Activated CD8-positive, alpha-beta memory T cell treated with anti-CD3 and anti-CD28 coated beads, Interleukin-2, amount 50 U/mL, for 1 hour (primary cell): ENCODE data around the gene ASAP3.

Experiments
- DNase-seq: peaks from one replicate; pipeline ENCODE4 v3.0.0-alpha.2; 2020; ENCODE audit errors: extremely low read depth

Gene ASAP3

DNA sequence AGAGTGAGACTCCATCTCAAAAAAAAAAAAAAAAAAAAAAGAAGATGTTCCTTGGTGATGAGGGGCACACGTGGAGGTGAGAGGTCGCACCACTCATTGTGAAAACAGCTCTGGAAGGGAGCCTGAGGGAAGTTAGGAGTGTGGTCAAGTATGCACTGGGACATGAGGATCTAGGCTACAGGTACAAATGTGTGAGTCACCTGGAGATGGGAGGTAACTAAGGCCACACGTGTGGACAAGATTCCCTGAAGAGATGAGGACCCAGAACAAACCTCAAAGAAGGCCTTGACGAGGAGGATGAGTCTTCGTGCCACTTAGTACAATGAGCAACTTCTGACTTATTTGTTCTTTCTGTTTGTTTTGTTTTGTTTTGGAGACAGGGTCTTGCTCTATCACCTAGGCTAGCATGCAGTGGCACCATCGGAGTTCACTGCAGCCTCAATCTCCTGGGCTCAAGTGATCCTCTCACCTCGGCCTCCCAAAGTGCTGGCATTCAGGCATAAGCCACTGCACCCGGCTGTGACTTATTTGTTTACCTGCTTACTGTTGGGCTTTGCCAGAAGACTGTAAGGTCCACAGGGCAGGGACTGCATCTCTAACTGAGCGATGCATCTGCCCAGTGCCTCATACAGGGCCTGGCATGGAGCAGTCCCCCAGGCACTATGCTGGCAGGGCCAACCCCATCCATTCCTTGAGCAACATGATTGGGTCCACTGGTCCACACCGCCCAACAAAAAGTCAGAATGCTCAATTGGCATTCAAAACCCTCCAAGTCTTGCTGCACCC lies 6.4 kb downstream of the ASAP3 start:
- DNase-seq, result no peak

DNA sequence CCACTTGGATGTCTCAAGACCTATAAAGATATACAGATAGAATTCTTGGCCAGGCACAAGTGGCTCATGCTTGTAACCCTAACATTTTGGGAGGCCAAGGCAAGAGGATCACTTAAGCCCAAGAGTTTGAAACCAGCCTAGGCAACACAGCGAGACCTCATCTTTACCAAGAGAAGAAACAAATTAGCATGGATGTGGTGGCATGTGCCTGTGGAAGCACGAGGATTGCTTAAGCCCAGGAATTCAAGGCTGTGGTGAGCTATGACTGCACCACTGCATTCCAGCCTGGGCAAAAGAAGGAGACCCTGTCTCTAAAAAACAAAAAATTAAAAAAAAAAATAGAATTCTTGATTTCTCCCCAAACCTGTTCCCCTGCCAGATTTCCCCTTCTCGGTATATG lies 8.3 kb downstream of the ASAP3 start:
- no peak for DNase-seq

DNA sequence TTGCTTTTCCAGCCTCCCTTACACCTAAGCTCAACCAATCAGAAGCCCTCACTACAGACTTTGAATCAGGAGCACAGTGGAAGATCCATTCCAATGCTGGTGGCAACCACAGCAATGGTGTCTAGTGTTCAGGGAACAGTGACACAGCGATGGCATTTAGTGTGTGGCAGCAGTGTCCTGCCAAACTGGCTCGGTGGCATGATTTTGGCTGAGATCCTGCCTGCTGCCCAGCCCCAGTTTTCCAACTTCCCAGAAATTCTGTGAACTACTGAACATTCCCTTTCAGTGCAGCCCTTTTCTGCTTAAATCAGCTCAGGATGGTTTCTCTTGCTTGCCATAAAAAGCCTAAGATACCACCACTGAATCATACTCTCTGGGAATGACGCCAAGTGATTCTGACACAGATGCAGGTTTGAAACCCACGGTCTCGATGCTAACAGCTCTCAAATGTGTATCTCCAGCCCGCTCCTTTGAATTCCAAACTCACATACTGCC lies 8.8 kb downstream of the ASAP3 start:
- DNase-seq, result no peak

DNA sequence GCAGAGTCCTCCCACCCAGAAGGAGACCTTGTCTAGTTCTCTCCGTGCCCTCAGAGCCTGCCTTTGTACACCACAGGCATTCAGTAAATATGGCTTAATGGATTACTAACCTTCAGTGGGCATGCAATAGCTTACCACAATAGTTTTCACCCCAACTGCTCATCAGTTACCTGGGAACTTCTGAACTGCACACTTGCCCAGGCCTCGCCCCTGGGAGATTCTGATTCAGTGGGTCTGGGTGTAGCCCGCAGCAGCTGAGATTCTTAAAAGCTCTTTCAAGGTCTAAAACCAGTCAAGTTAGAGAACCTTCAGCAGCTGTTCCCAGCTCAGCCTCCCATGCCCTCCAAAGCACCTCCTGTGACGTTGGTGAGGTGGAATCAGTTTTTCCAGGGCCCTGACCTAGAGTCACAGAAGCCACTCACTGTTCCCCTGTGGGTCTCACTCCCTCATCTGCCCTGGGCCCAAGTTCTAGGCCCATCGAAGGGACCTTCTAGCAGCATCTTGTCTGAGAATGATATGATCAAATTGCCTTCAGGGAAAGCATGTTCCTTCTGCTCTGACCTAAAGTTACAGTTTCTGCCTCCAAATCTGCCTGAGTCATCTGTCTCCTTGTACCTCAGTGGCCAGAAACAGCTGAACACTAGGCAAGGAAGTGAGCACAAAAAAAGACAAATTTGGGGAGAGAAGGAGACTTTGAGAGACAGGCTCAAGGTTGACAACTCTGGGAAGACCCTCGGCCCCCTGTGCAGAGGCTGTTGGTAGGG lies 10.8 kb downstream of the ASAP3 start:
- no peak for DNase-seq

DNA sequence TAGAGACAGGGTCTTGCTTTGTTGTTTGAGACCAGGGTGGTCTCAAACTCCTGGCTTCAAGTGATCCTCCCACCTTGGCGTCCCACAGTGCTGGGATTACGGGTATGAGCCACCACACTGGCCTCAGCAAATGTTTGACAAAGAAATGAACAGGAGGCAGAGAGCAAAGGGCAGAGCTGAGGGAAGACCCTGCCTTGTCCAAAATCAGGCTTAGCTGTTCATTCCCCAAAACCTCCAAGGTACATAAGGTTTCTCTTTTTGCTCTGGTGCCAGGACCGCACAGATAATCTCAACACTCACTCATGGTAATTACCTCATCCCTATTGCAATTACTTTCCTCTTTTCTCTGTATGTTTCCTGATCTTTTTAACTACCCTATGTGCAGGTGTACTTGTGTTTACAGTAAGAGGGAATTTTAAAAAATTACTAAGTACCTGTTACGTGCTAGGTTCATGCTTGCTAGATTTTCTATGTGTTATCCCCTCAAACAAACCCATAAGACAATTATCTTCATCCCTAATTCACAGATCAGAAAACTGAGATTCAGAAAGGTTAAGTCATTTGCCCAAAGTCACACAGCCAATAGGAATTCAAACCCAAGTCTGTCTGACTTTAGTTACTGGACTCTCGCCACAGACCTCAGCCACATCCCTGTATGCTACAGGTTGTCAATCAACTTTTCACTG lies 11.5 kb downstream of the ASAP3 start:
- DNase-seq, result no peak

DNA sequence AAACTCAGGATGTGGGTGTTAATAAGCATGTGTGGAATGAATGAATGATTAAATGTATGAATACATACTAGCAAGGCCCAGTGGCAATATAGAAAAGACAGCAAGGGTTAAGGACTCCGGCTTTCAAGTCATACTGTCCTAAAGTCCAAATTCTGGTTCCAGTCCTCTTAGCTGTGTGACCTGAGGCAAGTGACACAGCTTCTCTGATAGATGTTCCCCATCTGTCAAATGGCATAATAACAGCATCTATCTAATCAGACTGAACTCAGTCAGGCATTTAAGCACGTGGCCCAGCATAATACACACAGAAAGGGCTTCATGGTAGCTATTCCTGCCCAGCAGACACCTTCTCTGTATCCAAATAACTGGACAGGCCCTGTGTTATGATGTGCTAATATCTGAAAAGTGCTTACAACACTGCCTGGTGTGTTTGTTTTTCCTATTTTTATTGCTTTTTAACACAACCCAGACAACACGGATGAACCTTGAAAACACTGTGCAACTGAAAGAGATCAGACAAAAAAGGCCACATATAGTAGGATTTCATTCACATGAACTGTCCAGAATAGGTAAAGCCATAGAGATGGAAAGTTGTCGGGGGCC lies 12.4 kb downstream of the ASAP3 start:
- no peak for DNase-seq

DNA sequence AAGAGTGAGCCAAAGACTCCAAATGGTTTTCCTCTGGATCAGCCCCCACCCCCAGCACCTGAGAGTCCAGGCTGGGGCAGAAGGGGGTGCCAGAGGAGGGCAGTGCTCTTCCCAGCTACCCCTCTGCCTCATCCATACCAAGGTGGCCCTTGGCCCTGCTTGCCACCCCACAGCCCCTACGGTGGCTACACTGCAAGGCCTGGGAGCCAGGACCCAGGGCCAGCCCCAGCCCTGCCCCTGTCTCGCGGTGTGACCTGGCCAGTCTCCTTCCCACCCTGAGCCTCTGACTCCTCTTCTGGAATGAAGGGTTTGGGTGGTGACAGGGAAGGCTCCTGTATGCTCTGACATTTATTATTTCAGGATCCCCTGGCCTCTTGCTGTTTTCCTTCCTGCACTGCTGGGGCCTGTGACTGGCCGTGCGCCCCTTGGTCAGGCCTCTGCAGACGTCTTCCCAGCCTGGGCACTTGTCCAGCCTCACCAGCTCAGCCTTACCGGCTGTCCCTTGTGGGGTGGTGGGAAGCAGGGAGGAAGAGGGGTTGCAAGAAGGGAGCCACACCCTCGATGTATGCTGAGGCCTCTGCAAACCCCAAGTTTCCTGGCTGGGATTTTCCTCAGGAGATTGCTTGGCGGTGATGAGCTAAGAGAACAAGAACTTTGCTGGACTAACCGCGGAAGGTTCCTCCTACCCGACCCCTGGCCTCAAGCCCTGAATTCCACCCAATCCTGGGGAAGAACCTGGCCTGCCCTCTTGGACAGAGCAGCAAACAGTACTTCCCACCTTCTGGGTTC lies 13.5 kb downstream of the ASAP3 start:
- DNase-seq, result no peak

DNA sequence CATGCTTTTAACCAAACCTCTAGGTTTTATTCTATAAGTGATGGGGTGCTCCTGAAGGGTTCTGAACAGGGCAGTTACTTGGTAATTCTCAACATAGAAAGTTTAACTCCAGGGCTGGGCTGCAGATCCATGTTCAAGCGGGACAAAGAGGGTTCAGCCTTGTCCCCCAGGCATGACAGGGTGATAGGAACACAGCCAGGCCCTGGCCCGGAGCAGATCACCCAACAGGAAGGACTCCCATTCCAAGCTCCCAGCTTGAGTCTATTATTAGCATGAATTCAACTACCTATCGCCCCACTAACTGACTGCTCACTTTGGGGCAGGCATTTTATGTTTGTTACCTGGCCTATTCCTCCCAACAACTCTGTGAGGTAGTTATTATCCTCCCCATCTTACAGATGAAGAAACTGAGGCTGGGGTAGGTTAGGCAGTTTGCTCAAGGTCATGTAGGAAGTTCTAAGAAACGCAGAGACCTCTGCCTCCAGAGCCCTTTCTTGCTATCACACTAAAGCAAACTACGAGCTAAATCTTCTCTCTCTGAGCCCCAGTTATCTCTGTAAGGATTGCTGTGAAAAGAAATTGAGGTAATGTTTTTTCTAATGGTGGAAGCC lies 14.5 kb downstream of the ASAP3 start:
- DNase-seq, result no peak

DNA sequence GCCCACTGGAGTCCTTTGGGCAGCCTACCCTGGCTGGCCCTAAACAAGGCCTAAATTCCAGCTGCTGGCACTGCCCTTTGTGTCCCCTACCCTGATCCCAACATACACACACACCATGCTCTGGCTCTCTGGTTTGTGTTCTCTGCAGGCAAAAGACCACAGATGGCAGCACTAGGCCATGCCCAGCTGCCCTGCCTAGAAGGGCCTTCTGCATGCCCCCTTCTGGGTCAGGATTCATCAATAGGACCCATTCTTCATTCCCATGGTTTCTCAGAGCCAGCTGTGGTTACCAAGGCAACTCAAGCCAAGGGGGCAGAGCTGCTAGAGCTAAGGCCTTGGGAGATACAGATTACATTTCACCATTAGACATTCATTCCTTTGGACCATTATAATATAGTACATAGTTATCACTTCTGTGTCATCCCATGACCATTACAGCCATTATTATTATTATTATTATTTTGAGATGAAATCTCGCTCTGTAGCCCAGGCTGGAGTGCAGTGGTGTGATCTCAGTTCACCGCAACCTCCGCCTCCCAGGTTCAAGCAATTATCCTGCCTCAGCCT lies 17.5 kb downstream of the ASAP3 start:
- DNase-seq, result no peak

DNA sequence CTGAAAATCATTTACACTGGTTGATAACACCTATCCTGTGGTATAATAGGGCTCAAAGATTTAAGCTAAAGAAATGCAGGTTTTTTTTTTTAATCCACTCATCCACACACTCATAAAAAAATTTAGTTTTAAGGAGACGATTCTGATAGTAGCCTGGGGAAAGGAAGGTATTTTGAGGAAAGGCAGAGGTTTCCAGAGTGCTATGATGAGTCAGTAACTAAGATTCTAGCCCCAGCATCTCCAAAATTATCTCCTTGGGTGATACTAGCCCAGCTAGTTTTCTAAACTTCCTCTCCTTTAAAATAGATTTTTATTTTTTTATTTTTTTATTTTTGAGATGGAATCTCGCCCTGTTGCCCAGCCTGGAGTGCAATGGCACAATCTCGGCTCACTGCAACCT lies 20.7 kb downstream of the ASAP3 start:
- no peak for DNase-seq

DNA sequence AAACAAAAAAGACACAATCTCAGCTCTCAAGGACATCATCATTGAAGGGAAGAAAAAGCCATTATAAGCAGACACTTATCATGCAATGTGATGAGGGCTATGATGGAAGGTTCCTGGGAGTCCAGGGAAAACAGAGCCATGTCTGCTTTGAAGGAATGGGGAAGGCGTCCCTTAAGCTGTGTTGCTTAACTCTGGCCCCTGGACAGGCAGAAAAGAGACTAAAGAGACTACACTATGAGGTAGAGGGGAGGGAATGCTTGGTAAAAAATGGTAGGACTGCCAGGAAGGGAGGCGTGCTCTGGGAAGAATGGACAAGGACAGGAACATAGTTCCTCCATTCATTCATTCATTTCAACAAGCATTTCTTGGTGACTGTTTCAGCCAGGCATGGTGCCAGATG lies 21.2 kb downstream of the ASAP3 start:
- no peak for DNase-seq

DNA sequence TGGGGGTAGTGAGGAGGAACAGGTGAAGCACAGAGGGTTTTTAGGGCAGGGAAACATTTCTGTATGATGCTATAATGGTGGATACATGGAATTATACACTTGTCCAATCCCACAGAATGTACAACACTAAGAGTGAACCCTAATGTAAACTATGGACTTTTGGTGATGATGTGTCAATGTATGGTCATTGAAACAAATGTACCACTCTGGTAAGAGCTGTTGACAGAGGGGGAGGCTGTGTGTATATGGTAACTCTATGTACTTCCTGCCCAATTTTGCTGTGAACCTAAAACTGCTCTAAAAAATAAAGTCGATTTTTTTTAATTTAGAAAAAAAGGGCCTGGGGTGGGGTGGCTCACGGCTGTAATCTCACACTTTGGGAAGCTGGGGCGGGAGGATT lies 22.9 kb downstream of the ASAP3 start:
- no peak for DNase-seq

DNA sequence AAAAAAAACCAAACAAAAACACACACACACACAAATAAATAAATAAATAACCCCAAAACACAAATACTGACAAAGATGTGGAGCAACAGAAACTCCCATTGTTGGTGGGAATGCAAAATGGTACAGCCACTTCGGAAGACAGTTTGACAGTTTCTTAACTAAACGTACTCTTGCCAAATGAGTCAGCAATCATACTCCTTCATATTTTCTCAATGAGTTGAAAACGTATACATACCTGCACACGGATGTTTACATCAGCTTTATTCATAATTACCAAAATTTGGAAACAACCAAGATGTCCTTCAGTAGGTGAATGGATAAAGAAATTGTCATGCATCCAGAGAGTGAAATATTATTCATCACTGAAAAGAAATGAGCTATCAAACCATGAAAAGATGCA lies 23.5 kb downstream of the ASAP3 start:
- DNase-seq, result no peak

DNA sequence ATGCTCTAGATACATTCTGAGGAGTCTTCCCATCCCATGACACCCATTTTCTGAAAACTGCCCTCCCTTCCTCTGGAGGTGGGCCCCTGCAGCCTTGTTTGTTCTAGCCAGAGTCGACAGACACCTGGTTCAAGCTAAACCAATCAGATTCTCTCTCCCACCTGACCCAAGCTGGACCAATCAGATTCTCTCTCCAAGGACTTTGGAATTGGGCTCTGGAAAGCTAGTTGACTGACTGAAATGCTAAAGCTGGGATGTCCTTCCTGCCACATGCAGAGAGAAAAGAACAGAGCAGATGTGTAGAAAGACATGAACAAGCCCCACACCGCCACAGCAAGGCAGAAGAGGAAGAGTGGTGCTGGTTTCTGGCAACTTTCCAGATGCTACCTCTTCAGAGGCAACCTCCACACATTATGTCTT lies 24.6 kb downstream of the ASAP3 start:
- DNase-seq, result no peak

DNA sequence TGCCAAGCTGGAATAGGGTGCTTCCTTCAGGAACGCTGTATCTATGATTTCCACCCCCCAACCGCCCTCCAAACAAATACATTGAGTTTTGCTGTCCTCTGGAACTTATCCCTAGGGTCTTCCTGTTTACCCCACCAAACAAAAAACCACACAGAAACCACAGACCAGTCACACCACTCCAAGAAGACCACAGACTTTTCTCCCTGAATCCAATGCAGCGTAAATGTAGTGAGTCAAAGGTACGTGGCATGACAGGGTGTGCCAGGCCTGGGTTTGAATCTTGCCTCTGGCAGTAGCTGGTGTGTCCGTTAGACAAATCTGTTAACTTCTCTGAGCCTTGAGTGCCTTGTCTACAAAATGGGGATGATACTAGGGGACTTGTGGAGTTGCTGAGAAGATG lies 27.8 kb downstream of the ASAP3 start:
- DNase-seq, result no peak

DNA sequence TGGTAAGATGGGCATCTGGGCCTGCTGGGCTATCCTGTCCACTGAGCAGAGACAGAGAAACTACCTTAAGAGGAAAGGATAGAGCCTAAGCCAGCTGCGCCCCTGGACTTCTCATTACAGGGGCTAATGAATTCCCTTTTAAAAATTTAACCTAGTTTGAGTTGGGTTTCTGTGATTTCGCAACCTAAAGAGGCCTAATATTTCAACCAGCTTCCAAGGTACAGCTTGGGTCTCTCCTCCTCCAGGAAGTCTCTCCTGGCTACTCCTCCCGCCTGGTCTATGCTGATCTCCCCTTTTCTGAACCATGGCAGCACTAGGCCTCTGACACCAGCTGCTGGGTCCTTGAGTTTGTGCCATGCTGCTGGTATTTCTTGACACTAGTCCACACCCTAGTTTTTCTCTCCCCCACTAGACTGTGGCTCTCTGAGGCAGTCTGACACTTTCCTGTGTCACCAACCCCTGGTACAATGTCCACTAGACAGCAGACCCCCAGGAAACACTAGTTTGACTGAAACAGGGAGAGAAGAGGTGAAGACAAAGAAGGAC lies 30.5 kb downstream of the ASAP3 start:
- DNase-seq, result no peak

DNA sequence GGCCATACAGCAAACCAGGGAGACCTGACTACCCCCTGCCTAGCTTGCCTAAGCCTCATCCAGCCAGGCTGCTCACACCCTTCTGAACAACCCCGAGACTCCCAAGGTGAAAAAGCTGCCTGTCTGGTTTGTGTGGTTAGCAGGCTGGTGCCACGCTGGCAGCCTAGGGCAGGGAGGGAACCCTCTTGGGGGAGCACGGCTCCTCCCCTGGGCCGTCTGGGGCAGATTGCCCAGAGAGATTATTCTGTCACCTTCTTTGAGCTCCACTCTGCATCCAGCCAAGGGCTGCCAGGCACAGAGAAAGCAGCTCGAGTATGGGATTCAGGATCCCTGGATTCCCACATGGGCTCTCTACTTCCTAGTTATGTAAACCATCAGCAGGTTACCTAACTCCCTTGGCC lies 32.0 kb downstream of the ASAP3 start:
- no peak for DNase-seq

DNA sequence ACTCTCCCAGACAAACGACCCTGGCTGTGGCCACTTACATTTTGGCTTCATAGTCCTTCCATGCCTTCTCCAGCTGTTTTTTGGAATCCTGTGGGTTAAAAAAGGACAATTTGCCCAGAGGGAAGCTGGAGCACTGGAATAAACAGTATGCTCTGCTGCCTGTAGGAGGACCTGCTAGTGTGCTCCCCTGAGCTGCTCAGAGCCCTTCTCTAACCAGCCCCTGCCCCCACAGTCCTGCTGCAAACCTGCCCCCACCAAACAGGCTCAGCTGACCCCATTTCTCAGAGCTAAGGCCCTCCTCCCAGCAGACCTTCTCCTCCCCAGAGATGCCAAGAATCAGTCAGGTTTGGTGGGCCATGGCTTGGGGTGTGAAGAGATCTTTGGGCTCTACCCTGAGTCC lies 32.5 kb downstream of the ASAP3 start:
- no peak for DNase-seq

DNA sequence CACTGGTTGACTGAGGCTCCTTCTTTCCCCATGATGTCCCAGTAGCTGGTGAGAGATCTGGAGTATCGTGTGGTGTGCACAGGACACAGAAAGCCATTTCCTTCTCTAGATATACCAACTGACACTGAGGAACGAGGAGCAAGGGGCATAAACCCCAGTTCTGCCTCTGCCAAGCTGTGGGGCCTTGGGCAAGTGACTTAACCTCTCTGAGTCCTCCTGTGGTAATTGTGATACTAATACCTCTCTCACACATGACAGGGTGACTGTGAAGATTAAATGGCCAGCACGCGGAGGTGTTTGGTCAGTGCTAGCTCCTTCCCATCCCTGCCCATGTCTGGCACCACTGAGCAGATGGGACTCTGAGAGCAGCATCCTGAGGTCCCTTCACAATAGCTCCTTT lies 33.1 kb downstream of the ASAP3 start:
- DNase-seq, result no peak

DNA sequence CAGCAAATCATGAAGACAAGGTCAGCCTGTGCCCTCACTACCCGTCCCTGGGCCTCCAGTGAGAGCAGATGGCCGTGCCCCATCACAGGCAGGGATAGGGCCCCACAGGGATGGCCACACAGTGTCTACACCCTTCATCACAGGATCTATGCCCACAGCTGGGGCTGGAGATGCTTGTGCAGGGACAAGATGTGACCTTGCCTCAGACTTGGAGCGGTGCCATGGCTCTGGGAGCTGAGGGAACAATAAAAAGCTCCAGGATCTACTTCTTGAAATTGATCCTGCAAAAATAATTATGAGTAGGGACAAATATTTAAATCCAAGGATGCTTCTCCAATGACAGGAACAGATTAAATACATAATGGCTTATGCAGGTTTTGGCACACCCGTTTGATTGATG lies 34.0 kb downstream of the ASAP3 start:
- no peak for DNase-seq
